K562 (cell line): ENCODE data around the gene ARHGAP31. TPM values are rescaled to one million over a fixed set of nuclear protein-coding genes. Genes with fewer than 3 reads are reported as not detected.
"Not testable (repeated sequence)": the region's sequence is repeated elsewhere in the genome, so short reads cannot be mapped to it uniquely, and the experiment has no call there.

Experiments used
- ATAC-seq: fragments of 200-7000 bp; cut with Tn5 transposase; 3 replicates; pipeline ENCODE4 v1.9.1; 2020; ENCODE audit warnings: moderate library complexity
- BruUV-seq: library from RNA; stranded (reverse); fragments of 400-500 nt; replicated peaks from 2 replicates; lab custom pipeline; 2021; lab: Mats Ljungman, UMichigan
- CTCF ChIA-PET: fragments of 300-600 bp; formaldehyde crosslinking; extraction: SDS; loops from one replicate; lab custom pipeline; 2021; ENCODE audit warnings: low intra/inter-chr PET ratio; lab: Yijun Ruan, JAX
- POLR2A ChIA-PET: fragments of 300-600, 350-650 bp; sonication (Branson Sonifier 250); formaldehyde crosslinking; extraction: SDS; loops from one replicate; lab custom pipeline; 2021; ENCODE audit warnings: antibody characterized with exemption, inconsistent platforms; lab: Yijun Ruan, JAX
- DNase-seq, 4 experiments: peaks; one replicate each; pipeline versions ENCODE4 v3.0.0 to v3.0.0-alpha.2; 2011 to 2018; ENCODE audit warnings: low spot score in 3 of 4, mixed read lengths in 3 of 4; ENCODE audit errors: extremely low read depth in 1 of 4
- FAIRE-seq: peaks from 2 replicates; lab custom pipeline; 2011; peaks lifted over from hg19 to GRCh38; lab: Jason Lieb, UNC
- H2AFZ ChIP-seq: 2 replicates; pipeline ENCODE4 v1.6.0; 2011; ENCODE audit warnings: low read depth, low read length, control low read depth, inconsistent platforms
- H3K27ac ChIP-seq: fragments of 200-600 bp; 3 replicates; pipeline ENCODE4 v1.8.0; 2011; ENCODE audit warnings: low read depth, mild to moderate bottlenecking, control low read depth, inconsistent platforms, low read length, moderate library complexity, mixed read lengths; ENCODE audit errors: extremely low read depth
- H3K27me3 ChIP-seq, 2 experiments: fragments of 300-600 bp in 1 of 2; 2 replicates in 1 of 2; 3 replicates in 1 of 2; pipeline versions ENCODE4 v1.6.0 to v1.8.0; 2011; ENCODE audit warnings: inconsistent platforms in 2 of 2, low read length in 2 of 2, mild to moderate bottlenecking in 1 of 2, mixed read lengths in 1 of 2, moderate library complexity in 1 of 2; ENCODE audit not compliant: control insufficient read depth in 2 of 2, insufficient read depth in 2 of 2
- H3K36me3 ChIP-seq: fragments of 300-600 bp; 3 replicates; pipeline ENCODE4 v1.8.0; 2011; ENCODE audit warnings: mild to moderate bottlenecking, low read length, inconsistent platforms; ENCODE audit not compliant: control insufficient read depth, insufficient read depth
- H3K4me1 ChIP-seq, 2 experiments: fragments of 200-600 bp in 1 of 2; replicated peaks in 1 of 2; 2 replicates in 1 of 2; 3 replicates in 1 of 2; pipeline versions ENCODE4 v1.5.1 to v1.8.0; 2011; ENCODE audit warnings: inconsistent platforms in 2 of 2, low read length in 2 of 2, mild to moderate bottlenecking in 1 of 2, mixed read lengths in 1 of 2, moderate library complexity in 1 of 2; ENCODE audit not compliant: control insufficient read depth in 2 of 2, insufficient read depth in 2 of 2
- H3K4me2 ChIP-seq: 2 replicates; pipeline ENCODE4 v1.6.1; 2011; ENCODE audit warnings: low read length, control low read depth, inconsistent platforms, mixed read lengths; ENCODE audit not compliant: insufficient read depth
- H3K4me3 ChIP-seq: fragments of 200-600 bp; sonication (generic), shearing (Covaris generic); 2 replicates; pipeline ENCODE4 v1.5.1; 2016; ENCODE audit warnings: control low read depth, inconsistent platforms
- H3K79me2 ChIP-seq: fragments of 200-600 bp; 3 replicates; pipeline ENCODE4 v1.8.0; 2011; ENCODE audit warnings: low read length, inconsistent platforms; ENCODE audit not compliant: control insufficient read depth, insufficient read depth
- H3K9ac ChIP-seq, 2 experiments: 2 replicates each; pipeline versions ENCODE4 v1.6.0 to v1.6.1; 2011; ENCODE audit warnings: low read depth in 2 of 2, low read length in 2 of 2, control low read depth in 1 of 2, inconsistent platforms in 1 of 2, mild to moderate bottlenecking in 1 of 2, mixed read lengths in 1 of 2; ENCODE audit not compliant: insufficient read depth in 1 of 2
- H3K9me1 ChIP-seq: one replicate; pipeline ENCODE4 v1.6.0; 2011; ENCODE audit warnings: inconsistent platforms, mild to moderate bottlenecking, low read length, moderate library complexity; ENCODE audit not compliant: control insufficient read depth, insufficient read depth
- H3K9me3 ChIP-seq: replicated peaks from 2 replicates; pipeline ENCODE4 v1.5.1; 2011; ENCODE audit warnings: low read depth, low read length, inconsistent platforms; ENCODE audit not compliant: control insufficient read depth, insufficient read depth
- H4K20me1 ChIP-seq: replicated peaks from 2 replicates; pipeline ENCODE4 v1.6.1; 2011; ENCODE audit warnings: low read length, inconsistent platforms, mixed read lengths; ENCODE audit not compliant: control insufficient read depth, insufficient read depth
- C11orf30 ChIP-seq: fragments of 450-650 bp; IDR thresholded peaks from 2 replicates; pipeline ENCODE4 v1.6.1; 2016; ENCODE audit warnings: low read depth, mild to moderate bottlenecking
- DDX20 ChIP-seq: fragments of 450-650 bp; IDR thresholded peaks from 2 replicates; pipeline ENCODE4 v1.6.1; 2016; ENCODE audit warnings: missing genetic modification characterization, low read depth, mild to moderate bottlenecking, missing compliant biosample characterization, moderate library complexity
- MAFG ChIP-seq: fragments of 450-650 bp; conservative IDR thresholded peaks from 2 replicates; pipeline ENCODE4 v1.6.1; 2016; ENCODE audit warnings: missing genetic modification characterization, missing compliant biosample characterization
- MLX ChIP-seq, 2 experiments: fragments of 450-650 bp in 1 of 2; sonication (generic) in 1 of 2; formaldehyde crosslinking; conservative IDR thresholded peaks; 2 replicates each; pipeline versions ENCODE4 v1.4.0 to v1.8.1; 2020 to 2022; ENCODE audit warnings: mild to moderate bottlenecking in 1 of 2, missing genetic modification reagents in 1 of 2
- ZNF316 ChIP-seq: fragments of 450-650 bp; IDR thresholded peaks from 2 replicates; pipeline ENCODE4 v1.6.1; 2016
- WGBS: fragments of 100-300 bp; shearing (Covaris generic); methylation state at CpG from one replicate; pipeline ENCODE4 v1.1.6; 2016; ENCODE audit warnings: low coverage, mixed read lengths; ENCODE audit not compliant: insufficient coverage; ENCODE audit errors: missing lambda C conversion rate; 5-methylcytosine and 5-hydroxymethylcytosine counted together
- in situ Hi-C: fragments of 300-500 bp; cut with MboI; formaldehyde crosslinking; loops from 4 replicates; pipeline ENCODE4 v1.15.0; 2018; ENCODE audit warnings: inconsistent platforms, mixed read lengths
- intact Hi-C: fragments of 100-400 bp; cut with micrococcal nuclease; formaldehyde crosslinking; loops from 2 replicates; pipeline ENCODE4 v1.14.2; 2022
- polyA plus RNA-seq, 8 experiments: library from polyadenylated mRNA; depleted of rRNA in 4 of 8; stranded (reverse) in 5 of 8; unstranded in 3 of 8; fragments of >200 nt; fragmentation: Nextera tagmentation in 2 of 8; fragmentation: Illumina TruSeq in 1 of 8; extraction: Ambion mirVana in 2 of 8; extraction: Trizol in 1 of 8; gene quantifications; 2 replicates each; pipeline versions ENCODE4 v1.2.1 to v1.2.3, GENCODE V29; 2011 to 2014; ENCODE audit warnings: inconsistent platforms in 1 of 8, missing spikeins in 1 of 8
- total RNA-seq, 7 experiments: library from RNA; depleted of rRNA in 6 of 7; stranded (reverse); fragments of >200 nt in 6 of 7; fragmentation: Illumina TruSeq in 2 of 7; extraction: Trizol in 2 of 7; gene quantifications; 2 replicates each; pipeline versions ENCODE4 v1.2.1 to v1.2.3, GENCODE V29; 2011 to 2021; ENCODE audit warnings: low replicate concordance in 1 of 7

Gene ARHGAP31
- total and polyA plus RNA-seq, 9 of the 15 experiments (the other 6 are each of a cell fraction or from before 2014, with no cell fraction given), result under 0.01 to 0.13 (median 0.06) TPM; not detected in 5

- H3K9me1 ChIP-seq, CTCF ChIA-PET, BruUV-seq, H3K9me3 ChIP-seq, in situ Hi-C loops, ATAC-seq, H4K20me1 ChIP-seq: not testable (repeated sequence)
- TF ChIP-seq ZNF316 (peak; percentile 82), C11orf30 (peak; percentile 59; the same call in 1 of the 2 replicates), MAFG (peak; percentile 57)
- TF ChIP-seq, all 486 proteins: peak for 3; not testable (repeated sequence) for 483
- H3K4me2 ChIP-seq, H3K36me3 ChIP-seq, H2AFZ ChIP-seq, FAIRE-seq, H3K79me2 ChIP-seq, POLR2A ChIA-PET, H3K4me1 ChIP-seq, H3K27me3 ChIP-seq, DNase-seq, H3K4me3 ChIP-seq, H3K27ac ChIP-seq, H3K9ac ChIP-seq: not testable (repeated sequence)
- intact Hi-C loops, result loop anchor here (10.0 kb wide), 1 partner anchor 415 kb away; no protein-coding TSS in a partner anchor
- 0% methylated on average over 2 of the region's 2 CpGs for WGBS
Measured at GRCh38 chr3:119270212-119270611, 24.0 kb upstream of the ARHGAP31 start.

- ChIA-PET POLR2A (no interaction called here), CTCF (no interaction called here)
- intact Hi-C loops (loop anchor here (5.0 to 10.0 kb wide), 2 partner anchors 106 to 408 kb away; no protein-coding TSS in a partner anchor), in situ Hi-C loops (no loop called here)
- Histone ChIP-seq H3K4me1 (no peaks in the 10 kb centered on the region), H3K9ac (no peak overlapping the region), H3K36me3 (no peaks in the 10 kb centered on the region), H2AFZ (no peak overlapping the region), H3K9me3 (no peaks in the 10 kb centered on the region), H3K27me3 (peaks cover 0 to 5% of the 10 kb centered on the region in 2 experiments; a peak in 3 of 5 replicates), H3K4me2 (no peak overlapping the region), H4K20me1 (no peaks in the 10 kb centered on the region), H3K79me2 (no peaks in the 10 kb centered on the region), H3K4me3 (no peak overlapping the region), H3K27ac (no peak overlapping the region), H3K9me1 (no peaks in the 10 kb centered on the region)
- FAIRE-seq, result no peak
- ATAC-seq, result no peak
- 0% methylated on average over 5 of the region's 5 CpGs for WGBS
- BruUV-seq, result no TSS peak
- DNase-seq, result no peak
- TF ChIP-seq DDX20 (tag), result no peak
- no peak for TF ChIP-seq MLX (CRISPR knock-in tag; conservative IDR thresholded peaks at IDR 0.05)
Measured at GRCh38 chr3:119276680-119277079, 17.5 kb upstream of the ARHGAP31 start.
